Measurements from ENCODE around the gene PRKN. TPM values are rescaled to one million over a fixed set of nuclear protein-coding genes. Genes with fewer than 3 reads are reported as not detected.
A peak's percentile ranks its signal among the peaks of the same experiment; 100 is the strongest.

Gene PRKN
- polyA plus RNA-seq, 6 donors from 2014 or later = 1.4 to 9.3 (median 3.6) TPM

DNA sequence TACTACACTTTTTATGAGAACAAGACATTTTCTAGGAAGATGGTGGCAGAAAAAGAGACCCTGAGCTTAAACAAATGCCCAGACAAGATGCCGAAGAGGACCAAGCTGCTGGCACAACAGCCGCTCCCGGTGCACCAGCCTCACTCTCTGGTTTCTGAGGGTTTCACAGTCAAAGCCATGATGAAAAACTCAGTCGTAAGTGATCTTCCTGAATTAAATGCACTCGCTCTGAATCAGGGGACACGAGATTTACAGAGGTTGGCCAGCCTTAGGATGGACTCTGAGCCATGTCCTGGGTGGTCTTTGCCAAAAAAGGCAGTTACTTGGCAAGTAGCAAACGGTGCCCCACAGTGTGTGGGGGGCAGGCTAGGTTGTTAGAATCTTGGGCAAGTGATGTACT is 631 bp upstream of the PRKN start:
- peak overlapping the region; percentile 93 to 99 (median 96) for H3K27ac Mint-ChIP-seq
- peaks cover 0 to 12% (median 11%) of the 10 kb centered on the region in 3 donors for H3K27me3 Mint-ChIP-seq
- peaks cover 0 to 10% (median 0%) of the 10 kb centered on the region in 7 donors for H3K9me3 Mint-ChIP-seq
- no peak for DNase-seq
- H3K36me3 Mint-ChIP-seq = no peaks in the 10 kb centered on the region
- ATAC-seq (ENCODE audit: low read depth in 2 of 2) = no peak
- peak overlapping the region; percentile 91 to 98 (median 94) for H3K4me3 Mint-ChIP-seq
- peaks cover 4 to 14% (median 13%) of the 10 kb centered on the region in 3 donors for H3K4me1 Mint-ChIP-seq

DNA sequence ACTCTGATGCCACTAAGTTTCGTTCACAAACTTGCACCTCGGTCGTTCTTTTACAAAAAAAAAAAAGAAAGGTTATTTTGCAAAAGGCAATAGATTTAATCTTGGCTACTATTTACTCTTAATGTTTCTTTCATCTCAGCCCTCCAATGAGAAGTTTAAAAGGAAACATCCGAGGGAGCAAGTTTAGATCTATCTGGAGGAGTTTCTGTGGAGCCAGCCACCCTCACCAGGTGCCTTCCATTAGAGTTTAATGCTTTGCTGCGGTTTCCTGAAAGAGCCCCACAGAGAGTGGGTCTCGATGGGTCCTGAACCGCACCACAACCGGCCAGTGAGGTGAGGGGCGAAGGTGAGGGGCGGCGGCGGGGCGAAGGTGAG is 632 bp downstream of the PRKN start:
- Mint-ChIP-seq H3K27ac (peak overlapping the region; percentile 67 to 98 (median 94)), H3K4me3 (peak overlapping the region; percentile 91 to 98 (median 94)), H3K9me3 (peaks cover 0 to 10% (median 0%) of the 10 kb centered on the region in 7 donors), H3K4me1 (peaks cover 4 to 14% (median 13%) of the 10 kb centered on the region in 3 donors), H3K27me3 (peaks cover 0 to 8% (median 0%) of the 10 kb centered on the region in 3 donors), H3K36me3 (no peaks in the 10 kb centered on the region)
- DNase-seq (no peak), ATAC-seq (ENCODE audit: low read depth in 2 of 2) (peak; percentile 3 to 6)

- DNase-seq (no peak), ATAC-seq (ENCODE audit: low read depth in 2 of 2) (no peak)
- no peaks in the 10 kb centered on the region for H3K36me3 Mint-ChIP-seq
- H3K9me3 Mint-ChIP-seq = peaks cover 0 to 1% (median 0%) of the 10 kb centered on the region in 7 donors
- H3K4me3 Mint-ChIP-seq = no peak overlapping the region
- H3K4me1 Mint-ChIP-seq = peaks cover 4 to 6% (median 6%) of the 10 kb centered on the region in 3 donors
- no peak overlapping the region for H3K27ac Mint-ChIP-seq
- H3K27me3 Mint-ChIP-seq = no peaks in the 10 kb centered on the region
Observed at GRCh38 chr6:162722633-162723032, 4.9 kb downstream of the PRKN start.

DNA sequence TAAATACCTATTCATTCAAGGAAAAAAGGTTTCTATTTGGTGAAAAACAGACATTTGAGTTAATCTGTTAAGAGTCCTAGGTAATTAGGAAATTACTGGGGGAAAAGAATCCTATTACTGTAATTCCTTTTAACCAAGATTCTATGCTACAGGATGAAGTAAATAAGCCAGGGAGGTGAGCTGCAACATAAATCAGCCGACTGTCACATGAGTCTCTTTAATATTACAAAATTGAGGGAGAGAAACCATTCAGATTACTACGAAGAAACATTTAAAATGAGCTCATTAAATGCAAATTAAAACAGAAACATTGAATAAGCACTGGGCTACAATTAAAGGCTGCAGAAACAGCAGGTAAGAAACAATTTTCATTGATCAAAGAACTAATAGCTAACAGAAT is 5.3 kb downstream of the PRKN start:
- Mint-ChIP-seq H3K27me3 (no peaks in the 10 kb centered on the region), H3K4me1 (peaks cover 4 to 6% (median 6%) of the 10 kb centered on the region in 3 donors), H3K27ac (no peak overlapping the region), H3K9me3 (peaks cover 0 to 1% (median 0%) of the 10 kb centered on the region in 7 donors), H3K36me3 (no peaks in the 10 kb centered on the region), H3K4me3 (no peak overlapping the region)
- ATAC-seq (ENCODE audit: low read depth in 2 of 2) (no peak), DNase-seq (no peak)

- no peak for DNase-seq
- Mint-ChIP-seq H3K4me3 (no peak overlapping the region), H3K9me3 (peaks cover 3 to 7% (median 4%) of the 10 kb centered on the region in 7 donors), H3K27ac (no peak overlapping the region), H3K36me3 (no peaks in the 10 kb centered on the region), H3K27me3 (peaks cover 0 to 4% (median 3%) of the 10 kb centered on the region in 3 donors), H3K4me1 (peaks cover 0 to 6% (median 0%) of the 10 kb centered on the region in 3 donors)
- ATAC-seq (ENCODE audit: low read depth in 2 of 2) = no peak
Observed at GRCh38 chr6:162721404-162721687, 6.2 kb downstream of the PRKN start.

DNA sequence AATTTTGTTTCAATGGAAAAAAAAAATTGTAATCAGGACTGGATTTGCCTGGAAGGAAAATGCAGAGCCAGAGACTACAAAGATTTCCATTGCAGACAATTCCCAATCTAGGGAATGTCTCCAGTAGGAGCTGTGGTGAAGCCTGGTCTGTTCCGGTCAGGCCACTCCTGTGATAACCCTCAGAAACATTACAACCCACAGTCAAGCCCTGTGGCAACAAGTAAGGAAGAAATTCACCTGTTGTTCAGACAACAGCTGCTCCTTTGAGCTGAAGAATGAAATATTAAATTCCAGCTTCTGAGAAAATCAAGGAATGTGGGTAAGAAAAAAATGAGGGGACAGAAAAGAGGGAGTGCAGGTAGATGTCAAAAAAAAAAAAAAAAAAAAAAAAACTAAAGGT is 8.0 kb downstream of the PRKN start:
- DNase-seq (no peak), ATAC-seq (ENCODE audit: low read depth in 2 of 2) (no peak)
- H3K27me3 Mint-ChIP-seq = peaks cover 0 to 4% (median 3%) of the 10 kb centered on the region in 3 donors
- no peaks in the 10 kb centered on the region for H3K36me3 Mint-ChIP-seq
- peaks cover 3 to 7% (median 5%) of the 10 kb centered on the region in 7 donors for H3K9me3 Mint-ChIP-seq
- peaks cover 0 to 12% (median 0%) of the 10 kb centered on the region in 3 donors for H3K4me1 Mint-ChIP-seq
- H3K27ac Mint-ChIP-seq = no peak overlapping the region
- peak overlapping the region in 1 of 8 donors; percentile 9 for H3K4me3 Mint-ChIP-seq

GRCh38 chr6:162715601-162716000 is 12.0 kb downstream of the PRKN start:
- DNase-seq = no peak
- ATAC-seq (ENCODE audit: low read depth in 2 of 2) = no peak
- Mint-ChIP-seq H3K27me3 (peaks cover 0 to 4% (median 3%) of the 10 kb centered on the region in 3 donors), H3K27ac (no peak overlapping the region), H3K4me3 (no peak overlapping the region), H3K36me3 (no peaks in the 10 kb centered on the region), H3K9me3 (peaks cover 3 to 7% (median 5%) of the 10 kb centered on the region in 7 donors), H3K4me1 (peaks cover 0 to 18% (median 0%) of the 10 kb centered on the region in 3 donors)

- peaks cover 0 to 4% (median 3%) of the 10 kb centered on the region in 3 donors for H3K27me3 Mint-ChIP-seq
- ATAC-seq (ENCODE audit: low read depth in 2 of 2) (no peak), DNase-seq (no peak)
- H3K36me3 Mint-ChIP-seq = no peaks in the 10 kb centered on the region
- no peak overlapping the region for H3K4me3 Mint-ChIP-seq
- H3K9me3 Mint-ChIP-seq = peaks cover 3 to 7% (median 5%) of the 10 kb centered on the region in 7 donors
- no peak overlapping the region for H3K27ac Mint-ChIP-seq
- H3K4me1 Mint-ChIP-seq = peaks cover 0 to 18% (median 0%) of the 10 kb centered on the region in 3 donors
Observed at GRCh38 chr6:162713974-162714780, 13.4 kb downstream of the PRKN start.

DNA sequence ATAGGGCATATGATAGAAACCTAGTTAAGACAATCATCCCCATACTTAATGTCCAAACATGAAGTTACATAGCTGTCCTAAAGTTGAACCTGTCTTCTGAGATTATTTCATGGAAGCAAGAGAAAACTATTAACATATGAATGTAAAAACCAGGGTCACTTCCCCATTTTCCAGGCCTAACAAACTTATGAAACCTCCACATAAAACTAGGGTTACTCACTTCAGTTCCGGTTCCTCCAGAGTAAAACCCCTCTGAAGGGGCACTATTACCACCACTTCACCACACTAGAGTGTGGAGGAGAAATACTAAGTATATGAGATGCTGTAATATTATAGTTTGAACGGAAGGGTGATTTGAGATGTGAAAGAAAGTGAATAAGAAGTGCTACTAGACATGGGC is 14.9 kb downstream of the PRKN start:
- peaks cover 2 to 7% (median 5%) of the 10 kb centered on the region in 7 donors for H3K9me3 Mint-ChIP-seq
- peaks cover 0 to 4% (median 3%) of the 10 kb centered on the region in 3 donors for H3K27me3 Mint-ChIP-seq
- ATAC-seq (ENCODE audit: low read depth in 2 of 2) = no peak
- no peaks in the 10 kb centered on the region for H3K36me3 Mint-ChIP-seq
- DNase-seq = no peak
- H3K4me1 Mint-ChIP-seq = peaks cover 0 to 18% (median 0%) of the 10 kb centered on the region in 3 donors
- H3K27ac Mint-ChIP-seq = no peak overlapping the region
- no peak overlapping the region for H3K4me3 Mint-ChIP-seq

DNA sequence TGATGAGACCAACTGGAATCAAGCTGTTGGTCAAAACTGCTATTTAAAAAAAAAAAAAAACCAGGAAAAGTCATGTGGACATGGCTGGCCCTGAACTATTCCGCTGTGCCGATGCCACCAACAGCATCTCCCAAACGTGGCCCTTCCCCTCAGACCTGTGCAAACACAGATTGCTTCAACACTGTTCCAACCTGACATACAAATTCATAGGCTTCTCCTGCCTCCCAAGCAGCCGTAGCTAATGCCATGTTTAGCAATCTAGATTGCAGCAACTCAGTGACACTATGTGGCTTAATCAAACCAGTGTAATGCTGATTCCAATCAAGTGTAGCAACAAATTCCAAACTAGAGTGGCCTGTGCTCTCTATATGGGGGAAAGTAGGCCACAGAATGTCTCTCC is 16.2 kb downstream of the PRKN start:
- H3K4me1 Mint-ChIP-seq = peaks cover 2 to 17% (median 2%) of the 10 kb centered on the region in 3 donors
- H3K36me3 Mint-ChIP-seq = no peaks in the 10 kb centered on the region
- peaks cover 0 to 2% (median 0%) of the 10 kb centered on the region in 7 donors for H3K9me3 Mint-ChIP-seq
- H3K27me3 Mint-ChIP-seq = peaks cover 0 to 3% (median 0%) of the 10 kb centered on the region in 3 donors
- H3K4me3 Mint-ChIP-seq = no peak overlapping the region
- DNase-seq (no peak), ATAC-seq (ENCODE audit: low read depth in 2 of 2) (no peak)
- H3K27ac Mint-ChIP-seq = no peak overlapping the region

- Mint-ChIP-seq H3K4me1 (peaks cover 5 to 19% (median 7%) of the 10 kb centered on the region in 3 donors), H3K27me3 (peaks cover 0 to 5% (median 0%) of the 10 kb centered on the region in 3 donors), H3K36me3 (no peaks in the 10 kb centered on the region), H3K9me3 (peaks cover 0 to 2% (median 0%) of the 10 kb centered on the region in 7 donors), H3K27ac (no peak overlapping the region), H3K4me3 (no peak overlapping the region)
- DNase-seq (no peak), ATAC-seq (ENCODE audit: low read depth in 2 of 2) (no peak)
Observed at GRCh38 chr6:162710936-162711335, 16.6 kb downstream of the PRKN start.

GRCh38 chr6:162710419-162710818 is 17.1 kb downstream of the PRKN start:
- DNase-seq = no peak
- Mint-ChIP-seq H3K9me3 (no peaks in the 10 kb centered on the region), H3K27ac (no peak overlapping the region), H3K4me1 (peaks cover 5 to 15% (median 9%) of the 10 kb centered on the region in 3 donors), H3K36me3 (no peaks in the 10 kb centered on the region), H3K4me3 (no peak overlapping the region), H3K27me3 (peaks cover 0 to 5% (median 0%) of the 10 kb centered on the region in 3 donors)
- ATAC-seq (ENCODE audit: low read depth in 2 of 2) = no peak

DNA sequence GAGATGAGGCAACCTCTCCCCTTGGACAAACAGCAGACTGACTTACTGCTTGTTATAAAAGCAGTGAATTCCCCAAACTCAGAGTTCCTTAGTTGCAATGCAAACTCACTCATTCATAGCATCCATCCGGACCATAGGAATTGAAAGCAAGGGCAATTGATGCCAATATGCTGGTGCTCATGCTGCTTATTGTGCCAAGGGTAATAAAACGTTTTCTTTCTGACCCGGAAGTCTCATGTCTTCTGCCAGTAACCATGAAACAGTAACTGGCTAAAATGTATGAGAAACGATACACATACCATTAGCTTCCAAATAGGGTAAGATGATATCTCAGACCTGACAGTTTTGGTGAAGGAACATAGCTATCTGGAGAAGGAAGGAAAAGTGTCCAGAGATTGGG is 18.1 kb downstream of the PRKN start:
- Mint-ChIP-seq H3K36me3 (no peaks in the 10 kb centered on the region), H3K27ac (no peak overlapping the region), H3K9me3 (no peaks in the 10 kb centered on the region), H3K27me3 (peaks cover 0 to 5% (median 0%) of the 10 kb centered on the region in 3 donors), H3K4me3 (no peak overlapping the region), H3K4me1 (peaks cover 5 to 15% (median 9%) of the 10 kb centered on the region in 3 donors)
- no peak for DNase-seq
- ATAC-seq (ENCODE audit: low read depth in 2 of 2) = no peak

- Mint-ChIP-seq H3K9me3 (no peaks in the 10 kb centered on the region), H3K27me3 (peaks cover 0 to 5% (median 0%) of the 10 kb centered on the region in 3 donors), H3K4me3 (no peak overlapping the region), H3K4me1 (peaks cover 5 to 15% (median 9%) of the 10 kb centered on the region in 3 donors), H3K36me3 (no peaks in the 10 kb centered on the region), H3K27ac (no peak overlapping the region)
- no peak for DNase-seq
- no peak for ATAC-seq (ENCODE audit: low read depth in 2 of 2)
Observed at GRCh38 chr6:162708971-162709370, 18.6 kb downstream of the PRKN start.

Measured in naive B cell (primary cell).